GM18507 (cell line): Measurements from ENCODE around the gene RAB4A.

Experiments
- DNase-seq: peaks from one replicate; pipeline ENCODE4 v3.0.0; 2011; ENCODE audit warnings: low read depth; ENCODE audit not compliant: insufficient read length; ENCODE audit errors: extremely low spot score
- FAIRE-seq: peaks from 2 replicates; lab custom pipeline; 2011; peaks lifted over from hg19 to GRCh38; lab: Jason Lieb, UNC

RAB4A gene

GRCh38 chr1:229266832-229267500 is 3.9 kb upstream of the RAB4A start:
- DNase-seq (no peak), FAIRE-seq (no peak)

- FAIRE-seq (no peak), DNase-seq (no peak)
These were observed 2.4 kb upstream of the RAB4A start for GRCh38 chr1:229268505-229268904.

DNA sequence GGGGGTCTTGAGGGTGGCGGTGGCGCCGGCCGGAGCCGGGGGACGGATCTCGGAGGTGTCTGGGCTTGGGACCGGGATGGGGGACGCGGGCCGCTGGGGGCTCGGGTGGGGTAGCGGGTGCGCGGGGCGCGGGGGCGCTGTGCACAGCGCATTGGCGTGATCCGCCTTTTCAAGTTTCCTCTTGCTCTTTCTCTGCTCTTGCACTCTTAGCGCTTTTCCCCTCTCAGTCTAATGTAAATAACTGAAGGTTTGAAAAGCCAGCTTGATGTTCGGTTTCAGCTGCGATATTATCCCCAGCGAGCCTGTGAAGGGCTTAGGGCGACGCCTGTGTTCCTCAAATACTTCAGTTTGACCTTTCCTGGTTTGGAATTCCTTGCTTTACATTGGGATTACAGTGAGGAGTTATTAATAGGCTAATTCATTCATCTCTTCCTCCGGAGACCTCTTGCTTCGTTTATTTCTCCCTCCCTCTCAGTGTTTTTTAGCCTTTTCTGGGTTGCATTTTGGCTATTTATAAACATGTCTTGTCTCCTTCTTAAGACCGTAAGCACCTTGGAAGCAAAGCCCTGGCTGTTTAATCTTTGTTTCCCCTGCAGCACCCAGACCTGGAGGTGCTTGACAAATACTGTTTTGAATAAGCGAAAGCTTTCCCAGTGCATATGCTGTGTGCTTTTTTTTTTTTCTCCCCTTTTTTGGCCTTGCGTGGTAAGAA is 693 bp downstream of the RAB4A start:
- FAIRE-seq (peak; percentile 29), DNase-seq (no peak)

DNA sequence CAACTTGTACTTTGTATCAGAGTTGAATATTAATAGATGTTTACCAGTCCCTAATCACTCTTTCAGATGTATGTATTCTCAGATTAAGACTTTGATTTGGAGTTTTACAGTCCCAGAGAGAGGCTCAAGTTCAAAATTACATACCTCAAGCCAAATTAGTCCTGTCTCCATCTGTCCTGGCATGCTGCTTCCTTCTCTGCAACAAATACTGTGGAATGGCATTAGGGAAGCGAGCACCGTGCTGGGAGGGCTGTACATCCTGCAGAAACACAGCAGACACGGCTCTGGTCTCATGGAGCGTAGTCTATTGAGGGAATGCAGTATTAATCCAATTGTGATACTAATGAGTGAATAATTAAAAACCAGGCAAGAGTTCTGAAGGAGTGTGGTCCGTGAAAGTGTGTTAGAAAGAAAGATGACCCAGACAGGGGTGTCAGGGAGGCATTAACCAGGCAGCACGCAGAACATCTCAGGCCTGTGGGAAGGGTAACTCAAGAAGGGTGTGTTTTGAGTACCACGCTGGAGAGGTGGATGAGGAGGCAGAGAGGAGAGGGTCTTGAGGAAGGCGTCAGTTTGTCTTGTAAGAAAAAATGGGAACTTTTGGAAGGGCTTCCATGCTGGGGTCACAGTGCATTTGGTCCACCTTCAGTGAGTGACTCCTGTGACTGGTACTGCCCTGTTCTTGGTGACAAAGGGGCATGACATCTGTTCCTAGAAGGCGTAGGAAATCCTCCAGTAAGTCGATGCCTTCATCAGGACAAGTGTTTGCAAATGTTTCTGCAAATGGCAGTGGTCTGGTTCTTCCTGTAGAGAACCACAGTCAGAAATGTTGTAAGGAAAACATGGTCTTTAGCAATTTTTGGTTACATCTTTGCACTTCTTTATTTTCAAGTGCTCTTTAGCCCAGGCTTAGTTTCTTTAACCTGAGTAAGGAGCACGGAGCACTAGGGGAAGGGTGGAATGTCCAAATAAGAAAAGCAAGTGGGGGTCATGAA is 1.6 kb downstream of the RAB4A start:
- no peak for DNase-seq
- no peak for FAIRE-seq

DNA sequence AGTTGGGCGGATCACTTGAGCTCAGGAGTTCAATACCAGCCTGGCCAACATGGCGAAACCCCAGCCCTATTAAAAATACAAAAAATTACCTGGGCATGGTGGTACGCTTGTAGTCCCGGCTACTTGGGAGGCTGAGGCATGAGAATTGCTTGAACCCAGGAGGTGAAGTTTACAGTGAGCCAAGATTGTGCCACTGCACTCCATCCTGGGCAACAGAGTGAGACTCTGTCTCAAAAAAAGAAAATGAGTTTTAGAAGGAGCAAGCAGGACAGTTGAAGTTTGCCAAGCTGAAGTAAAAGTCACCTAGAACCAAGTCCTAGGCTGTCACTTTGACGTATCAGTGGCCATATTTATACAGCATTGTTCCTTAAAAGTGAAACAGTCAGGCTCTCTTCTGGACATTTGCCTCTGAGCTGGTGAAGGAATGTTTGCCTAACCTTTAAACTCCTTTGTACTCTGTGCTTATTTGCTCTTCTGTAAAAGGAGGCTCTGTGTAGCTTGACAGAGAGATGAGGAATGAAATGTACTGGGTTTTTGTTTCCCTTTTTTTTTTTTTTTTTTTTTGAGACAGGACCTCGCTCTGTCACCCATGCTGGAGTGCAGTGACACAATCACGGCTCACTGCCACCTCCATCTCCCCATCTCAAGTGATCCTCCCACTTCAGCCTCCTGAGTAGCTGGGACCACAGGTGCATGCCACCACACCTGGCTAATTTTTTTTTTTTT is 2.8 kb downstream of the RAB4A start:
- FAIRE-seq (no peak), DNase-seq (no peak)

GRCh38 chr1:229275005-229275404 is 4.1 kb downstream of the RAB4A start:
- FAIRE-seq = no peak
- DNase-seq = no peak

DNA sequence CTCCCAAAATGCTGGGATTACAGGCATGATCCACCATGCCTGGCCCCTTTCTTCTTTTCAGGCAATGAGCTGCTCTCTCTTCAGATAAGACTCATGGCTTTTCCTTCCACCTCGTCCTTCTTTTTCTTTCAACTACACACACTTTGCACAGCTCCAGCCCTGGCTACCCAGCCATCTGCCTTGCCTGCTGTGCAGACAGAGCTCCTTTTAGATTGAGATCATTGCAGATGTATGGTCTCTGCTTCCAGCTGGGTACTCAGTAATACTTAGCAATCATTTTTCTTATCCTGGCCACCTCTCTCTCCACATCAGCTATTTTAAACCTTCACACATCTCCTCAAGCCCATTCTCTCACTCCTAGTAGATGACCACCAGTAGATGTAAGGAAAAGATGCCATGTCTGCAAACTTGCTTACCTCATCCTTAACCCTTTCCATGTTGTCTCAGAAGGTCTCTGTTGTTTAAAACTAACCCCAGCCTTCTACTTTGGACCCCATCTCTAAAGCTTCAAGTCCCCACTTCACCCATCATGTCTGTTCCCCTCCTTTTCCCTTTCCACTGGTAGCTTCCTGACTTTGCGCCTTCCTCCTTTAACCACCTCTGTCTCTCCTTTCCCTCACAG is 7.3 kb downstream of the RAB4A start:
- no peak for DNase-seq
- FAIRE-seq = no peak

GRCh38 chr1:229279242-229279641 is 8.3 kb downstream of the RAB4A start:
- FAIRE-seq = no peak

GRCh38 chr1:229280037-229280828 is 9.3 kb downstream of the RAB4A start:
- no peak for FAIRE-seq

More at GRCh38 chr1:229279242-229279641, 8.3 kb downstream of the RAB4A start:
- no peak for DNase-seq

DNA sequence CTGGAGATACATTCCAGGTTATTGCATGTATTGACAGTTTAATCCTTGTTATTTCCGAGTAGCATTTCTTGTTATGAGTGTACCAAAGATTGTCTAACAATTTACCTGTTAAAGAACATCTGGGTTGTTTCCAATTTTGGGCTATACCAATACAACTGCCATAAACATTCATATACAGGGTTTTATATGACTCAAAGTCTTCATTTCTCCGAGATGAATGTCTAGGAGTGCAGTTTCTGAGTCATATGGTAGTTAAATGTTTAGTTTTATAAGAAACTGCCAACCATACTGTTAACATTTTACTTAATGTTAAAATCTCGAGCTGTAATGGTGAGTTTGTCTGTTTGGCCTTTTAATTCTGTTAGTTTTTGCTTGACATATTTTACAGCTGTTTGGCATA is 10.0 kb downstream of the RAB4A start:
- DNase-seq (no peak), FAIRE-seq (no peak)

More at GRCh38 chr1:229280037-229280828, 9.3 kb downstream of the RAB4A start:
- DNase-seq = no peak

GRCh38 chr1:229281339-229281926 is 10.5 kb downstream of the RAB4A start:
- FAIRE-seq (no peak), DNase-seq (no peak)

DNA sequence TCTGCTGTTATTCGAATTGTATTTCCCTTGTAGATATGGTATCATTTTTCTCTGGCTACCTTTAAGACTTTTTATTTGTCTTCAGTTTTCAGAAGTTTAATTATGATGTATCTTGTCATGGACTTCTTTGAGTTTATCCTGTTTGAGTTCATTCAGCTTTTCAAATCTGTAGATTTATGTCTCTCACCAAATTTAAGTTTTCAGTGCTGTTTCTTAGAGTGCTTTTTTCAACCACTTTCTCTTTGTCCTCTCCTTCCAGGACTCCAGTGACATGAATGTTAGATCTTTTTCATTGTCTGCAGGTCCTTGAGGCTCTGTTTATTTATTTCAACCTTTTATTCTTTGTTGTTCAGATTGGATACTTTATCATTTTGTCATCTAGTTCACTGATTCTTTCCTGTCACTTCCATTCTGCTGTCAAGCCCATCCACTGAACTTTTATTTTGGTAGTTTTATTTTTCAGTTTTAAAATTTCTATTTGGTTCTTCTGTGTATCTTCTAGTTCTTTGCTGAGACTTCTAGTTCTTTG is 11.4 kb downstream of the RAB4A start:
- FAIRE-seq (no peak), DNase-seq (no peak)

DNA sequence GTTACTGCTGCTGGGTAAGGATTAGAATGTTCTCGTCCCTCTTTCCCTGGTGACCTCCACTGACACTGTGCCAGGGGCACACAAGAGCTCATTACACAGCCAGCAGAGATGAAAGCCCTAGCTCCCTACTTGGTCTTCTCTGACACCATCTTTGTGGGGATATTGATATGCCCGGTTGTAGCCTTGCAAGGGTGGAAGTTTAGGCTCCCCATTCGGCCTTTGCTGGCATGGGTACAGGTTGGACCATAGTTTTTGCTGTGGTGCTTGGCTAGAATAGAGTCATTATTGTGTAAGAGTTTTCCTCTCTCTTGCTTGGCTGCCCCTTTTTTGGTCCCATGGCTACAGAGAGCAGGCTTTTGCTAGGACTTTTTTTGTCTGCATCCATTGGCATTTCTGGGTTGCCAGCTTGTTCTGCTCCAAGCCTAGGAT is 12.3 kb downstream of the RAB4A start:
- DNase-seq = no peak
- no peak for FAIRE-seq

DNA sequence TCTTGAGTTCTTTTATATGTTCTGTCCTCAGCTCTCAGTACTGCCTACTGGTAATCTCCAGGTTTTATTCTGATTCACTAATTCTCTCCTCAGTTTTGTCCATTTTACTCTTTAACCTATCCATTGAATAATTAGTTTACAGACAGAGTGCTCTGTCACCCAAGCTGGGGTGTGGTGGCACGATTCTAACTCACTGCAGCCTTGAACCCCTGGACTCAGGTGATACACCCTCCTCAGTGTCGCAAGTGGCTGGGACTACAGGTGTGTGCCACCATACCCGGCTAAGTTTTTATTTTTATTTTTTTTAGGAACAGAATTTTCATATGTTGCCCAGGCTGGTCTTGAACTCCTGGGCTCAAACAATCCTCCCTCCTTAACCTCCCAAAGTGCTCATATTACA is 14.0 kb downstream of the RAB4A start:
- DNase-seq (no peak), FAIRE-seq (no peak)

DNA sequence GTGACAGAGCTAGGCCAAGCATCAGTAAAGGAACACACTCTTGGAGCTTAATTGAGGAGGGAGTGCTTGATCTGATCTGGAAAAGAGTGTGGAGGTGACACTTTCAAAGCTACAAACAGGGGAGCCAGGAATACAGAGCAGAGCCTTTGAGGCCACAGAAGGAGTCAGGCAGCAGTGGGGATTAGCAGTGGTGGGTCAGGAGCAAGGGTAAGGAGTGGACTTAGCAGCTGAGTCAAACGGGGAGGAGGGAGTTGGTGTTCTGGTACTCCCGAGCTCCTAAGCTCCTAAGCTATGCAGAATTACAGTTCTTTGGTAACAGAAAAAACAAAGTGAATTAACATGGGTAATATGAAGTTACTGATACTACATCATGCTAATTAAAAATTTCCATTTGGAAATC is 14.5 kb downstream of the RAB4A start:
- DNase-seq = no peak
- FAIRE-seq = no peak

DNA sequence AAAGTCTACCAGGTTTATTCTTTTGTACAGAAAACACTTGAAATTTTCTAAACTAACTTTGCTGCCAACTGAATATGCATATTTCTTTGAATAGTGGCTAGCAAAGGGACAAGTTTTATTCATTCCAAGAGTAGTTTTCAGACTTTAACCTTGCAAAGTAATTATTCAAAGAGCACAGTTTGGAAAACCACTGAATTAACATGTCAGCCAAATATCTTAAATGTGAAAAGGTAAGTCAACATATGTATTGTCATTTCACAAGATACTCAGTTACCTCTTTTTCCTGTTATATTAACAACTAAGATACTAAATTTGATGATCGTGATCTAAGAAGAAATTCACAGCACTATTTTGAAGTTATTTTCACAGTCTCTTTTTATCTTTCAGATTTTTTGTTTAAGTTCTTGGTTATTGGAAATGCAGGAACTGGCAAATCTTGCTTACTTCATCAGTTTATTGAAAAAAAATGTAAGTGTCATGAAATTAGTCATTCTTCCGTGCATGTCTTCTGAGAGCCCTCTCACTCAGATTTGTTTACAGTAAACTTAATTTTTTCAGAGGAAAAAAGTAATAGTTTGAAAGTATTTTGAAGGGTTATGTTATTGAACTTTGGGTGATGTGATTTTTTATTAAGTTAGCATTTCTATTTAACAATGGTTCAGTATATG is 15.3 kb downstream of the RAB4A start:
- FAIRE-seq = no peak
- DNase-seq = no peak

GRCh38 chr1:229287267-229287666 is 16.4 kb downstream of the RAB4A start:
- DNase-seq (no peak), FAIRE-seq (no peak)
